ENCODE measurements around the gene KLRC2. TPM values are rescaled to one million over a fixed set of nuclear protein-coding genes. Genes with fewer than 3 reads are reported as not detected.

KLRC2 gene
- total and polyA plus RNA-seq, 2 of the 4 experiments (the other 2 are of a cell fraction) = not detected

DNA sequence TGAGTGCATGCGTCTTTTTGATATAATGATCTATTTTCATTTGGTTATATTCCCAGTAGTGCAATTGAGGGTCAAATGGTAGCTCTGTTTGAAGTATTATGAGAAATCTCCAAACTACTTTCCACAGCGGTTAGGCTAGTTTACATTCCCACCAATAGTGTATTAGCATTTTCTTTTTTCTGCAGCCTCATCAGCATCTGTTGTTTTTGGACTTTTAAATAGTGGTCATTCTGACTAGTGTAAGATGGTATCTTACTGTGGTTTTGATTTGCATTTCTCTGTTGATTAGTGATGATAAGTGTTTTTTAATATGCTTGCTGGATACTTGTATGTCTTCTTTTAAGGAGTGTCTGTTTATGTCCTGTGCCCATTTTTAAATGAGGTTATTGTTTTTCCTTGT is 21.0 kb upstream of the KLRC2 start:
- Histone ChIP-seq H4K5ac (ENCODE audit: low read depth, low read length) (no peak overlapping the region), H2BK120ac (ENCODE audit: low read depth, low read length) (no peak overlapping the region), H3K23ac (ENCODE audit: low read depth, low read length) (no peak overlapping the region), H3K9ac (ENCODE audit: low read depth, low read length) (no peak overlapping the region), H4K8ac (ENCODE audit: low read depth in 2 of 2, low read length in 2 of 2) (no peak overlapping the region), H3K56ac (ENCODE audit: extremely low read depth, insufficient read depth, low read length) (no peak overlapping the region), H3K4me1 (ENCODE audit: control insufficient read depth, insufficient read depth, low read length) (no peaks in the 10 kb centered on the region), H3K27me3 (ENCODE audit: control insufficient read depth, insufficient read depth, low read length) (peaks cover 2% of the 10 kb centered on the region; the same call in 1 of the 2 replicates), H4K20me1 (ENCODE audit: insufficient read depth, low read length) (no peaks in the 10 kb centered on the region), H2AK9ac (replicated peaks; ENCODE audit: low read depth, low read length, poor library complexity) (no peak overlapping the region), H3K4me3 (ENCODE audit: insufficient read depth, low read depth, low read length) (no peak overlapping the region), H2BK20ac (ENCODE audit: low read depth, low read length) (no peak overlapping the region), H3K4me2 (ENCODE audit: low read depth, low read length) (no peak overlapping the region), H3K4ac (ENCODE audit: low read depth, low read length) (no peak overlapping the region), H4K91ac (ENCODE audit: insufficient read depth, low read depth, low read length) (no peak overlapping the region), H3K27ac (ENCODE audit: insufficient read depth, low read length) (no peak overlapping the region), H3K9me1 (ENCODE audit: insufficient read depth, low read length) (no peaks in the 10 kb centered on the region), H2AK5ac (ENCODE audit: low read depth, low read length) (no peak overlapping the region), H2AFZ (replicated peaks; ENCODE audit: low read length, poor library complexity) (no peak overlapping the region), H3K79me1 (ENCODE audit: low read depth in 1 of 2, low read length in 2 of 2) (no peaks in the 10 kb centered on the region), H3K14ac (replicated peaks; ENCODE audit: low read depth, low read length) (no peak overlapping the region), H2BK5ac (ENCODE audit: low read depth, low read length, poor library complexity, severe bottlenecking) (no peak overlapping the region), H3K9me3 (ENCODE audit: control insufficient read depth, insufficient read depth, low read length) (peaks cover 6% of the 10 kb centered on the region), H2BK15ac (ENCODE audit: low read depth, low read length) (no peak overlapping the region), H3K18ac (ENCODE audit: low read depth, low read length) (no peak overlapping the region), H3K36me3 (ENCODE audit: control insufficient read depth, insufficient read depth, low read length) (no peaks in the 10 kb centered on the region)
- no TSS peak for BruUV-seq (replicated peaks)
- dilution Hi-C loops (cut with HindIII; ENCODE audit: low sequenced_read_pairs, unreplicated experiment) = no loop called here
- TF ChIP-seq MXI1 (IDR thresholded peaks at IDR 0.05; ENCODE audit: borderline replicate concordance, low read depth, low read length) = no peak
- TF ChIP-seq ELK1 (IDR thresholded peaks at IDR 0.05; ENCODE audit: borderline replicate concordance, low read depth, low read length) = no peak
- no peak for TF ChIP-seq BHLHE40 (IDR thresholded peaks at IDR 0.05; ENCODE audit: low read depth, low read length)
- TF ChIP-seq CEBPB (IDR thresholded peaks at IDR 0.05; ENCODE audit: low read depth, low read length) = no peak
- TF ChIP-seq FOS (IDR thresholded peaks at IDR 0.05; ENCODE audit: low read depth, low read length) = no peak
- no peak for TF ChIP-seq USF2 (IDR thresholded peaks at IDR 0.05; ENCODE audit: low read depth, low read length)
- no peak for TF ChIP-seq RAD21 (IDR thresholded peaks at IDR 0.05; ENCODE audit: low read length)
- no peak for TF ChIP-seq MAFK (IDR thresholded peaks at IDR 0.05; ENCODE audit: low read depth, low read length)
- TF ChIP-seq POLR2A (IDR thresholded peaks at IDR 0.05; ENCODE audit: low read depth, low read length) = no peak
- TF ChIP-seq SMC3 (IDR thresholded peaks at IDR 0.05; ENCODE audit: low read depth, low read length) = no peak
- no peak for TF ChIP-seq CTCF (conservative IDR thresholded peaks at IDR 0.05; ENCODE audit: low read depth, low read length)
- TF ChIP-seq CHD1 (IDR thresholded peaks at IDR 0.05; ENCODE audit: low read depth, low read length) = no peak
- TF ChIP-seq RFX5 (IDR thresholded peaks at IDR 0.05; ENCODE audit: low read depth, low read length) = no peak
- no CpG with 5 or more reads among the region's 2 CpGs for WGBS, 2 experiments (ENCODE audit: extremely low coverage in 2 of 2, insufficient read length in 1 of 2)
- ATAC-seq (ENCODE audit: low read depth) (no peak), DNase-seq (no peak)
- in situ Hi-C loops (cut with MboI; ENCODE audit: low sequenced_read_pairs) = no loop called here
- CTCF ChIA-PET = no interaction called here
- POLR2A ChIA-PET (ENCODE audit: unreplicated experiment) = no interaction called here
- intact Hi-C loops (cut with micrococcal nuclease) = loop anchor here (10.0 kb wide), 1 partner anchor 52 kb away; the partner anchor contains the start of gene KLRC4

Data from IMR-90 (cell line).